GM19035 (cell line): ENCODE measurements around the gene YOD1.
A peak's percentile ranks its signal among the peaks of the same experiment; 100 is the strongest.
"Not testable (repeated sequence)": the region's sequence is repeated elsewhere in the genome, so short reads cannot be mapped to it uniquely, and the experiment has no call there.

Experiments
- ATAC-seq: cut with Tn5 transposase; IDR thresholded peaks from one replicate; pipeline ENCODE4 v1.9.1; 2021; ENCODE audit not compliant: unreplicated experiment

The YOD1 gene

GRCh38 chr1:207050480-207051190, 373 bp downstream of the YOD1 start:
- ATAC-seq: peak; percentile 51

DNA sequence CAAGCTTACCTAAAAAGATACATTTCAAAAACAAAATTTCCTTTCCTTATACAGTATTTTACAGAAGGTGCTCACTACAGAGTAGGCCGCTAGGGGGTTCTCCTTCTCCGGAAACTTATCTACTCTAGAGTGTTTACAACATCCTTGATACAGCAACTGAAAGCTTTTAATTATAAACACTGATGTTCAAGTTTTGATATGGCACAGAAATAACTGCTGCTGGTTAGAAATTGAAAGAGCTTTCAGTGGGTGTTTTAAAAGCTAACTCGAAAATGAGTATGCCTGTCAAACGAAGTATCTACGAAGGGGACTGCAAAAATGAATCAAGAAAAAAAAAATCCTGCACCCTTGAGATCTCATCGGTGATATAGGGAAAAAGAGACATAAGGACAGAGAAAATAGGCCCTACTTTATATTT, 1.0 kb downstream of the YOD1 start:
- ATAC-seq: peak; percentile 31

DNA sequence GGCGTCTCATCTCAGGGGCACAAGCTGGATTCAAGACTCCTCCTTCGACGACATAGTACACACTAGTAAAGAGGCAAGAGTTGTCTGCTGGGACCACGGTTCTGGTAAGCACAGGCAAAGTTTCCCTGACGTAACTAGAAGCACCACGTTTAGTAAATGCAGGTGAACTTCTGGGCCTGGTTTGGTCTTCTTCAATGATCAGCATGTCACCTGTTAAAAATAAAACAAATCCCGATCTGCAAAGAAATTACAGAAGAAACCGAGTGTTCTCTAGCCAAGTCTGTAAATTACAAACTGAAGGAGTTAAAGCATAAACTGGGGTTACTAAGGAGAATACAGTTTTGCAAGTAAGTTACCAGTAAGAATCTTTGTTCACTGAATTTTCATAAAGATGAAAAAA, 1.5 kb downstream of the YOD1 start:
- ATAC-seq: no peak

DNA sequence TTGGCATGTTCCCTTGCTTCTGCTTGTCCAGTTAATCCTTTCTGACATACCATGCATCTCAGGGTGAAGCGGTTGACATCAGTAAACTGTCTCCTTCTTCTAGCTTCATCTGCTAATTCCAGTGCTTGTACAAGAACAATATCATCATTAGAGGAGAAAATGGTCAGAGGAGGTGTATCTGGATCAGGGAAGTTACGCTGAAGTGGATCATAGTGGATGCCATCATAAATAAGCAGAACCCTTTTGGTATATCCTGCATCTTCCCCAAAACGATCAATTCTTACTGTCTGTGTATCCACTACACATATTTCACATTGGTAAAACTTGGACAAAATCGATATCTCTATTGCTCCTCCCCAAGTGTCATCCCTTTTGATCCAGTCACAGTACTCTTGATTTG, 2.0 kb downstream of the YOD1 start:
- ATAC-seq: no peak

- no peak for ATAC-seq
These were observed 3.0 kb downstream of the YOD1 start for GRCh38 chr1:207048041-207048440.

DNA sequence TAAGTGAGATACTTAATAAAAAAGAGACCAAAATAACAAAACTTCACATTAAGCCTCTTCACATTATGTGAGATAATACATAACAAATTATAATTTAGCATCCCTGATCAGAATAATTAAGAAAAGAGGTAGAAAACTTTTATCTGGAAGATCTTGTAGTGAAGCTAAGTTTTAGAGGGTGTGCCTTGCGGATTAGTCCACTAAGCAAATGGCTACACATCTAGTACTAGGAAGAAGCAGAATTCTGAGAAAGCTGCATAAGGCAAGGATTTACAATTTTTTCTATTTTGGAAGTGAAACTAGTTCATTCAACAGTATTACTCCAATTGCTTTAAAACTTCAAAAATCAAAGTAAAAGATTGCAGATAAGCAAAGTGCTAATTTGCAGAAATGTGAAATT, 3.5 kb downstream of the YOD1 start:
- ATAC-seq: no peak

GRCh38 chr1:207045453-207045852, 5.6 kb downstream of the YOD1 start:
- no peak for ATAC-seq

- not testable (repeated sequence) for ATAC-seq
These were observed 9.6 kb downstream of the YOD1 start for GRCh38 chr1:207041397-207041796.

GRCh38 chr1:207040181-207040533, 10.9 kb downstream of the YOD1 start:
- ATAC-seq: no peak

GRCh38 chr1:207039380-207040180, 11.4 kb downstream of the YOD1 start:
- ATAC-seq: no peak

GRCh38 chr1:207036865-207037264, 14.1 kb downstream of the YOD1 start:
- ATAC-seq: no peak

DNA sequence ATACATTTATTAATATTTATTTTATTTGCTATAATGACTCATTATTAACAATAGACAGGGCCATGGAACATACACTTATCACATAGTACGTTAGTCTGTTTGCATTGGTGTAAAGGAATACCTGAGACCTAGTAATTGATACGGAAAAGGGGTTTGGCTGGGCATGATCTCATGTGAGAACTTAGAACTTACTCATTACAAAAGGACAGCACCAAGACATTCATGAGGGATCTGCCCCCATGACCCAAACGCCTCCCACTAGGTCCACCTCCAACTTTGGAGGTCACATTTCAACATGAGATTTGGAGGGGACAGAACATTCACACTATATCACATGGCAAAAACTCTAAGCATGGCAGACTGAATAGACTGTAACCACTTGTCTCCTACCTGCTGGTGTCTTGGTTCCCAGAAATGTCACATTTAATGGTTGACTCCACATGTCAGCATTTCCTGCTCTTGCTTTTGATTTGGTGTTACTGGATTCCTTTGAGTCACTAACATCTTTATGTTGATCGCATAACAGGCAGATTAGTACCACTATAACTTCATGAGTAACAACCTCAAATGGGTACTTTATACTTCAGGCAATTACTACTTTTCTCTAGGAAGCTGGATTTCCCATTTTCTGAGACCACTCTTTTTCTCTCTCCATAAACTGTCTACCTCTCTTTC, 15.0 kb downstream of the YOD1 start:
- ATAC-seq: no peak

DNA sequence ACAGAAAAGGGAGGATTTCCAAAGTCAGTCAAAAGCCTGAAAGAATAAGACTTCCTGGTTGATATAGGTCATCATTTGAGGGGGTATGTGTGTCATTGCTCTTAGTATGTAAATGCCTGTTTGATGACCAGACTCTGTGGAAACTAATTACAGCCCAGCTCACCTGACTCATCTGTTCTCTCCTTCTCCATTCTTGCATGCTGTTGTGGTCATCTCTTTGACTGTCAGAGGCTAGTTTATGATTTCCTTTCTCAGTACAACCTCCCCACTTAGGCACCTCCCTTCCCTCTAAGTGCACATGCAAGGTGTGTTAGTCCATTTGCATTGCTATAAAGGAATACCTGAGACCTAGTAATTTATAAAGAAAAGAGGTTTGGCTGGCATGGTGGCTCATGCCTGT, 16.0 kb downstream of the YOD1 start:
- no peak for ATAC-seq

GRCh38 chr1:207034208-207034607, 16.8 kb downstream of the YOD1 start:
- no peak for ATAC-seq

GRCh38 chr1:207033302-207033701, 17.7 kb downstream of the YOD1 start:
- no peak for ATAC-seq

GRCh38 chr1:207032528-207033017, 18.4 kb downstream of the YOD1 start, which contains the start of gene C1orf116:
TSS of gene C1orf116 (minus strand) at chr1:207032756. CDS start at chr1:207027598, 5,158 bp downstream.
- no peak for ATAC-seq

DNA sequence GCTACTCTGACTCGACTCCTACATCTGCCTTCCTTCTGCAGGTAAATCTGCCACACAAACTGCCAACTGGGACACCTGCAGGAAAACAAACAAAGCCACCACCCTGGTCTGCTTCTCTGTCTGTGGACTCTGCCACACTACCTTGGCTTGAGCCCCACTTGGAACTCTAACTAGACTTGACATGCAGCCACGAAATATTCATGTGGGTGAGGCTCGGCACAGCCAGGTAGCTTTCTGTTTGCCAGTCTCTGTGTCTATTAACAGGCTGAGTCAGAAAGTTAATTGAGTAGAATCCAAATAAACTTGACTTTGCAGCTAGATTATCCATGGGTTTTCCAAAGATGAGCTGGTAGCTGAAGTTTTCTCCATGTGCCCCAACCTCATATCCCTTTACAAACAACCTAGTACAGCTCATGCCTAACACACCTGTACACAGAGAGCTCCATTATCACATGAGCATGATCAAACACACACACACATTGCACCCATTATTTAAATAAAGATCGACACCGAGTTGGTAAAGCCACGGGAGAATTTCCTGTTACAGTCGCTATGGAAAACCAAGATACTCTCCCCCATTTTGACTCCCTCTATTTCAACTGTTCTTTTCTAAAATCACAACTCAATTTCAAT, 19.3 kb downstream of the YOD1 start:
- ATAC-seq: no peak

- no peak for ATAC-seq
These were observed 20.0 kb downstream of the YOD1 start for GRCh38 chr1:207031016-207031415.

- no peak for ATAC-seq
These were observed 20.4 kb downstream of the YOD1 start for GRCh38 chr1:207030522-207031009.

GRCh38 chr1:207029701-207030521, 21.1 kb downstream of the YOD1 start:
- no peak for ATAC-seq
